Left ventricle myocardium superior (tissue), 1 donor: ENCODE data around the gene AKR1D1. TPM values are rescaled to one million over a fixed set of nuclear protein-coding genes. Genes with fewer than 3 reads are reported as not detected.
"Not testable (repeated sequence)": the region's sequence is repeated elsewhere in the genome, so short reads cannot be mapped to it uniquely, and the experiment has no call there.

Source experiments
- ATAC-seq: fragments of 200-7000 bp; cut with Tn5 transposase; one replicate; pipeline ENCODE4 v1.9.1; 2020; ENCODE audit warnings: mild to moderate bottlenecking, moderate library complexity
- DNase-seq: peaks from one replicate; pipeline ENCODE4 v3.0.0-alpha.2; 2020
- intact Hi-C: fragments of 100-400 bp; cut with micrococcal nuclease; formaldehyde crosslinking; loops from one replicate; pipeline ENCODE4 v1.11.0; 2022
- total RNA-seq: library from RNA; stranded (reverse); fragmentation: NEBNext Ultra II Directional; extraction: Animal tissue kit (Norgen Biotek cat#: 25700); gene quantifications from one replicate; pipeline ENCODE4 v1.2.1, GENCODE V29; 2021
- donor health status: DM: no; HTN: yes; CAD: no; lungs with severe emphysema.

AKR1D1 gene
- total RNA-seq, 1 donor from 2014 or later: not detected

DNA sequence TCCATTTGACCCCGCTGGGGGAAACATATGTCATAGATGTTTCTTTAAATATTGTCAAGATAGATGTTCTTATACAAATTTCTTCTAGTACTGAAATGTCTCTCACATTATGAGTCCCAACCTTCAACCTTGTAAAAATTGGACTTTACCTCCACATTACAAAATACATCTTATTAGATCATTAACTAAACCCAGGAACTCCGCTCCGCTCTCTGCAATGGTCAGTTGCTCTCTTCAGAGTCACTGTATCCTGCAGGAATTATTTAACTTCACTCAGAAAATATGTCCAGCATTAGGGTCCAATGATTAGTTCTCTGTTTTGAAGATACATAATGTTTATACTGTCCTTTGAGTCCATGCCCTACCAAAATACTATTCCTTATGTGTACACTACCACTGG, 8.5 kb upstream of the AKR1D1 start:
- intact Hi-C loops: no loop called here
- DNase-seq (no peak), ATAC-seq (no peak)

DNA sequence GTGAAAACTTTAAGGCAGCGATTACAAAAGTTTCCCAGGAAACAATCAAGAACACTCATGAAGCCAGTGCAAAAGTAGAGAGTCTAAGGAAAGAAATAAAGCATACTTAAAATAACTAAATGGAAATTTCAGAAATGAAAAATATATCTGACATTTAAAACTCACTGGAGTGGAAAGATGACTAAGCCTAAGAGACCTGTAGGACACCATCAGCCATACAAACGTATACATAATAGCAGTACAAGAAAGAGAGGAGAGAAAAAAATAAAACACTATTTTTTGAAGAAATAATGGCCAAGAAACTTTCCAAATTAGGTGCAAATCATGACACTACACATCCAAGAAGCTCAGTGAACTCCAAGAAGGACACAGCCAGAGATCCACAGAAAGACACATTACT, 5.4 kb upstream of the AKR1D1 start:
- intact Hi-C loops: no loop called here
- DNase-seq (no peak), ATAC-seq (no peak)

DNA sequence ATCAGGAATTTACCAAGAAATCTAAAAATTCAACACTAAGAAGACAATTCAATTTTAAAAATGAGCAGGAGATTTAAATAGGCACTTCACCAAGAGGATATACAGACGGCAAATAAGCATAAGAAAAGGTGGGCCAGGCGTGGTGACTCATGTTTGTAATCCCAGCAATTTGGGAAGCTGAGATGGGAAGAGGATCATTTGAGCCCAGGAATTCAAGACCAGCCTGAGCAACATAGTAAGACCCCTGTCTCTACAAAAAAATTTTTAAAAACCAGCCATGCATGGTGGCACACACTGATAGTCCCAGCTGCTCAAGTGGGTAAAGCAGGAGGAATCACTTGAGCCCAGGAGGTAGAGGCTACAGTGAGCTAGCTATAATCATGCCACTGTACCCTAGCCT, 3.5 kb upstream of the AKR1D1 start:
- DNase-seq (no peak), ATAC-seq (no peak)
- intact Hi-C loops: no loop called here

DNA sequence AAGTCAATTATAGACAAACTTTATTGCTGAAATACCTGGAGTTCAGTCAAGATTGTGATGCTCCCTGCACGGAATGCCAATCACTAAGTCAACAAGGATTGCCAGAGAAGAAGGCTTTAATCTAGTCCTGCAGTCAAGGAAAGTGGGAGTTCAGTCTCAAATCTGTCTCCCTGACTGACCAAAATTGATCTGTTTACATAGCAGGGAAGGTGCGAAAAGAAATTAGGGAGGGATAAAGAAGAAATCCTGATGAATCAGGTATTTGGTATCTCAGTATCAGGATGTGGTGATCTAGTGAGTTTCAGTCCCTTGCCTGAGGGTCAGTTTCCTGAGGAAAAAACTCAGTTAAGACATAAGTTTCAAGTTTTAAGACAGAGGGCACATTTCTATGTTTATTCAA, 2.1 kb upstream of the AKR1D1 start:
- DNase-seq: no peak
- no peak for ATAC-seq
- intact Hi-C loops: no loop called here

DNA sequence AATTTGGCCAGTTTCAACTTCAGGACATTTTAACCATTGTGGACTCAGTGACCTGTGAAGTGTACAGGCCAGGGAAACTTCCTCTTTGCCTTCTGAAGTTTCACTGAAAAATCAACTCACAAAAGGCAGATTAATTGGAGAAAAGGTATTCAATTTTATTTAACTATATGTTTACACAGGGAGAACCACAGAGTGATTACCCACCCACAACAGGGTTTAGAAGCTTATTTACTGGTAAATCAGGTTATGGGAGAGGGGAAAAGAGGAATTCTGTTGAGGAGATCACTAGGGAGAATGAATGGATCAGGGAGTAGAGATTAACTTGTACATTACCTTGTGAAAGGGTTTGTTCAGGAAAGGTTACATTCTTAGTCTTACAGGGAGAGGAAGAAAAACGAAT, 1.7 kb upstream of the AKR1D1 start:
- ATAC-seq: no peak
- DNase-seq: no peak
- intact Hi-C loops: no loop called here

DNA sequence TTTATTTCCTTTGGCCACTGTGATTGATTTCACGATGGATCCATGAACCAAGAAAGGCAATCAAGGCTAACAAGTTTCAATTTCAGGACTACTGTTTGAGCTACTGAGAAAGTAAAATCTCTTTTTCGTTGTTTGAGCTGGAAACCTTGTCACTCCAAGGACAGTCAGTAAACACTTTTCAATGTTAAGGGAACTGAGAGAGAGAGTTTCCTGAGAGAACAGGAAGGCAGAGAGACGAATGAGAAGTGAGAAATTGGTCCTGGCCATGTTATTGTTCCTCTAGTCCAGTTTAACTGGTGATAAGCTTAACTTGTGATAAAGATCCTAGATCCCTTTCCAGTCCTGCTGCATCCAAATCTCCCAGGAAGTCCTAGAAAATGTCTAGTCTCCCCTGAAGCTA, 909 bp upstream of the AKR1D1 start:
- ATAC-seq (no peak), DNase-seq (no peak)
- intact Hi-C loops: no loop called here

DNA sequence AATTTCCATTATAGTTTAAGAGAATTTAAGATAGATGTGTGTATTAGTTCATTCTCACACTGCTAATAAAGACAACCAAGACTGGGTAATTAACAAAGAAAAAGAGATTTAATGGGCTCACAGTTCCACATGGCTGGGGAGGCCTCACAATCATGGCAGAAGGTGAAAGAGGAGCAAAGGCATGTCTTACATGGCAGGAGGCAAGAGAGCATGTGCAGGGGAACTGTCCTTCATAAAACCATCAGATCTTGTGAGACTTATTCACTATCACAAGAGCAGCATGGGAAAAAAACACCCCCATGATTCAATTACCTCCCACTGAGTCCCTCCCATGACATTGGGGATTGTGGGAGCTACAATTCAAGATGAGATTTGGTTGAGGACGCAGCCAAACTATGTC, 473 bp upstream of the AKR1D1 start:
- ATAC-seq, DNase-seq, intact Hi-C loops: not testable (repeated sequence)

DNA sequence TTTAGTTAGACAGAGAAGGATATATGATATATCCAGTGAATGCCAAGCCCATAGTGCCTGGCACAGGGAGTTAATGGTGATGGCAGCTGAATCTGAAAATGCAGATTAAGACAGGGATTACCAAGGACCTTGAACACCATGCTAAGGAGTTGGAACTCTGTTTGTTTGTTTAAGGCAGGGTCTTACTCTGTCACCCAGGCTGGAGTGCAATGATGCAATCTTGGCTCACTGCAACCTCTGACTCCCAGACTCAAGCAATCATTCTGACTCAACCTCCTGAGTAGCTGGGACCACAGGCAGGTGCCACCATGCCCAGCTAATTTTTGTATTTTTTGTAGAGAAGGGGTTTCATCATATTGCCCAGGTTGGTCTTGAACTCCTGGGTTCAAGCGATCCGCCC, 1.6 kb downstream of the AKR1D1 start:
- DNase-seq: no peak
- intact Hi-C loops: no loop called here
- ATAC-seq: no peak

DNA sequence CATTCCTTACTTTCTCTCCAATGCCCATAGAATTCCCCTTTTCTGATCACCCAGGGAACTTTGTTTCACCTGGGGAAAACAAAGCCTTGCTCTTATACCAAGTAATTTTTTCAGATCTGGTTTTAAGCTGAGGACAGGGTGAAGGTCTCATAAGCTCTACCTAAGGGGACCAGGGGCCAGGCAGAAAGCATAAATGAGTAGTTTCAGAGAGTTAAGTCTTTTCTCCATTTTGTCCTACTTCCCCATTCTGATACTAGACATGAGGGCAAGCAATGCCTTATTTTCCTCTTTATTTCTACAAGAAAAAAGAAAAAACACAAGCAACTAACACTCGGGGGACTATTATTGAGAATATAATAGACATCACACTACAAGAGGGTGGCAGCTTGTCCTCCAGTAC, 2.9 kb downstream of the AKR1D1 start:
- DNase-seq (no peak), ATAC-seq (no peak)
- intact Hi-C loops: no loop called here

DNA sequence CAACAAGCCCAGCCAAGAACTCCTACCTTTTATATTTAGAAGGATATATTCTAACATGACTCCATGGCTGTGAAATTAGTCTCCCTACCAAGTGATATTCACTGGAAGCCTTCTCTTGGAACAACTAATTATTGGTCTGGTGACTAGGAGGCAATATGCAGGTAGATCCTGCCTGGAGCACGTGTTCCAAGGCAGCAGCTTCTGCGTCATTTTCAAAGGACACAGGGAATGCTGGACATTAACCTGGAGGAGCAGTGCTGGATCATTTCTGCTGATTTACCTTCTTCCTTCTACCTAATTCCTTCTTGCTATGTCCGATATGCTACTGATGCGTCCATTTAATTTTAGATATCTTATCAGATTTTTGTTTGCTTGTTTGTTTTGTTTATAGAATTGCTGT, 5.6 kb downstream of the AKR1D1 start:
- DNase-seq (no peak), ATAC-seq (no peak)
- intact Hi-C loops: no loop called here

DNA sequence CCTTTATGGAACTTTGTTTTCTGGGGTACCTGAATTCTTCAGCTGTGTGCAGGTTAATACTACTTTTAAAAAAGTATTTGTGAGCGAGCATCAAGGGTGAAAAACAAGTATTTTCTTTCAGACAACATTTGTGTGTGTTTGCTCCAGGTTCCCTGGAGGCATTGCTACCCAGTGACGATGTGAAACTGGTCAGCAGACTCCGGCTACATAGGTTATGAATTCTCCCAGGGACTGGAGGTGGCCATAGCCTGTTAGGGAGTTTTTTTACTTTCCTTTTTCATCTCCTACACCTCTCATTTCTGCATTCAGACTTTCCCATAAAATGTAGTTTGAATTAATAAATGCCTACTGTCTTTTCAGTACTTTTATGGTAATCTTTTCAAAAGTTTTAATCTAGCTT, 7.6 kb downstream of the AKR1D1 start:
- DNase-seq: no peak
- no peak for ATAC-seq
- intact Hi-C loops: no loop called here

DNA sequence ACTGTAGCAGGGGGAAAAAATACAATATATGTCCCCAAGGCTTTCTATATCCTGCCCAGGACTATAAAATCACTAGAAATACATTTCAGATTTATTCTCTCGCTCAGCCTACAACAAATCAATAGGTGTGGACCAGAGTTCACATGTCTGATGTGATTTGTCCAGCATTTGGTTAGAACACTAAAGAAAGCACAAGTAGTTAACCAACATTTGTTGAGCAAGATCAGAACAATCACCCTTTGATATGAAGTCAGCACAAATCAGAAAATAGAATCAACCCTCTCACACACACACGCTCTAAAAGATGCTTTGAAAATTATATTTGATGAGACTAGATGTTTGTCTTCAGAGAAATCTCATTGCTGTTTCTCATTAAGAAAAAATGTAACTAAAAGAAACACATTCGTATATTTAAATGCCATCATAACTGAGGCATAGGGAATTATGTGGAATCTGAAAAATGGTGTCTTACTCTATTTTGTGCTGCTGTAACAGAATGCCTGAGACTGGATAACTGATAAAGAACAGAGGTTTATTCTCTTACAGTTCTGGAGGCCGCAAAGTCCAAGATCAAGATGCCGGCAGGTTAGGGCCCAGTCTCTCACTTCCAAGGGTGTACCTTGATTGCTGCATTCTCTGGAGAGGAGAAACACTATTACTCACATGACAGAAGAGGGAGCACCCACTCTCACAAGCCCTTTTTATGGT, 10.5 kb downstream of the AKR1D1 start:
- intact Hi-C loops: no loop called here
- ATAC-seq (no peak), DNase-seq (no peak)

DNA sequence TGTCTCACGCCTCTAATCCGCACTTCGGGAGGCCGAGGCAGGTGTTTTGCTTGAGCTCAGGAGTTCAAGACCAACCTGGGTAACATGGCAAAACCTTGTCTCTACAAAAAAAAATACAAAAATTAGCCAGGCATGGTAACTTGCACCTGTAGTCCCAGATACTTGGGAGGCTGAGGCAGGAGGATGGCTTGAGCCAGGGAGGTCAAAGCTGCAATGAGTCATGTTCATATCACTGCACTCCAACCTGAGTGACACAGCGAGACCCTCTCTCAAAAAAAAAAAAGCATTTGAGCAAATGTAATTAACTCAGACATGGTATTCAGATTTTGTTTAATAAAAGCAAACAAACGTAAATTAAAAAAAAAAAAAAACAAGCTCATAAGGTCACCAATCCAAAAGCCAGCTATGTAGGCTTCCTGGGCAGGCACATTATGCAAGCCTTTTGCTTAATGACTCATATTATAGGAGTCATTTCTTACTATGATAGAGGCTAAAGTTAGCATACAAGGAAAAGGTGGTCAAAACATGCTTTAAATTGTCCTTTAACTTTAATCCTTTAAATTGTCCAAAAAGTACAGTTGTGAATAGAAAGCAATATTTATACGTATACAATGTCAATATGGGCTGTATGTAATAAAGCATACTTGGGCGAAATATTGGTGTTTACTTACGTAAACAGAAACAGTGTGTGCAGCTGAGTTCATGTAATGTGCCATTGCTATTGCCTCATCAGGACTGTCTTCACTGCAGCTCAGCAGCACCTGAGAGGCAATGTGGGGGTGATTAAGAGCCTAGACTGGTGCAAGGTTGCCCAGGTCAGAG, 13.0 kb downstream of the AKR1D1 start:
- DNase-seq: no peak
- ATAC-seq: no peak
- intact Hi-C loops: no loop called here

DNA sequence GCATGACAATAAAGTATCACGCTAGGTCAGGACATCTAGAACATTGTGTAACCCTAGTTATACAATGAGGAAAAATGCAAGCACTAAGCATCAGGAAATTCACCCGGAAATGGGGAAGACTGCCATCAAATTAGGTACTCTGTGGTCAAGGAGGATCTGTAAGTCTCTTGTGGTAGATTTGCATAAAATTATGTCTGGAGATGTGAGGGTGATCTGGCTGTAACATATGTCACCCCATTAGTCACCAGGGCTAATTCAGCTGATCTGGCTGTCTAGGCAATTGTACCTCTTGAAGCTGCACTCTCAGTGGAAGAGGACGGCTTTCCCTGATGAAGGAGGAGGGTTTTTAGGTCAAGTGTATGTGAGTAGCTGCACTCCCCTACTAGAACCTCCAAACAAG, 14.8 kb downstream of the AKR1D1 start:
- no peak for DNase-seq
- no peak for ATAC-seq
- intact Hi-C loops: no loop called here

DNA sequence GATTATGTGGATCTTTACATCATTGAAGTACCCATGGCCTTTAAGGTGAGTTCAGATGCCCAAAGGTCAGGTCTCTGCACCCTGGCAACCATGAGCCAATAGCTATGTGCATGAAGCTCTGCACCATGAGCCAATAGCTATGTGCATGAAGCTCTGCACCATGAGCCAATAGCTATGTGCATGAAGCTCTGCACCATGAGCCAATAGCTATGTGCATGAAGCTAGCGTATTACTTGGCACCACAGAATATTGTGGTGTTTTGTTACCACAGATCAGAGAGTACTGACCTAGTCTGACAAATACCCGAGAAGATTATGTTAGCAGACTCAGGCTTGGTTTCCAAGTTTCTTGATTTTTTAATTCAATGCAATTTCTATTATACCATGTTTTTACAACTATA, 15.6 kb downstream of the AKR1D1 start:
- DNase-seq, intact Hi-C loops, ATAC-seq: not testable (repeated sequence)

DNA sequence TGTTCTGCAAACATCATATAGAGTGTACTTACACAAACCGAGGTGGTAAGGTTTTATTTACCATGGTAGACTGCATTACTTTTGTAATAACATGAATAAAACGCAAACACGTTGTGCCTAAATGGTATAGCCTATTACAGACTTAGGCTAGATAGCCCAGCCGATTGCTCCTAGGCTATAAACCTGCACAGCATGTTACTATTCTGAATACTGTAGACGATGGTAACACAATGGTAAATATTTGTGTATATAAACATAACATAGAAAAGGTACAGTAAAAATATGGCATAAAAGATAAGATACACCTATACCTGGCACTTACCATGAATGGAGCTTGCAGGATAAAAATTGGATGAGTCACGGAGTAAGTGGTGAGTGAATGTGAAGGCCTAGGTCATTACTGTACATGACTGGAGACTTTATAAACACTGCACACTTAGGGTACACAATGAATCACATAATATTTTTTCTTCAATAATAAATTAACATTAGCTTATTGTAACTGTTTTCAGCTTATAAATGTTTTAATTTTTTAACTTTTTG, 16.3 kb downstream of the AKR1D1 start:
- intact Hi-C loops: no loop called here
- DNase-seq (no peak), ATAC-seq (no peak)

DNA sequence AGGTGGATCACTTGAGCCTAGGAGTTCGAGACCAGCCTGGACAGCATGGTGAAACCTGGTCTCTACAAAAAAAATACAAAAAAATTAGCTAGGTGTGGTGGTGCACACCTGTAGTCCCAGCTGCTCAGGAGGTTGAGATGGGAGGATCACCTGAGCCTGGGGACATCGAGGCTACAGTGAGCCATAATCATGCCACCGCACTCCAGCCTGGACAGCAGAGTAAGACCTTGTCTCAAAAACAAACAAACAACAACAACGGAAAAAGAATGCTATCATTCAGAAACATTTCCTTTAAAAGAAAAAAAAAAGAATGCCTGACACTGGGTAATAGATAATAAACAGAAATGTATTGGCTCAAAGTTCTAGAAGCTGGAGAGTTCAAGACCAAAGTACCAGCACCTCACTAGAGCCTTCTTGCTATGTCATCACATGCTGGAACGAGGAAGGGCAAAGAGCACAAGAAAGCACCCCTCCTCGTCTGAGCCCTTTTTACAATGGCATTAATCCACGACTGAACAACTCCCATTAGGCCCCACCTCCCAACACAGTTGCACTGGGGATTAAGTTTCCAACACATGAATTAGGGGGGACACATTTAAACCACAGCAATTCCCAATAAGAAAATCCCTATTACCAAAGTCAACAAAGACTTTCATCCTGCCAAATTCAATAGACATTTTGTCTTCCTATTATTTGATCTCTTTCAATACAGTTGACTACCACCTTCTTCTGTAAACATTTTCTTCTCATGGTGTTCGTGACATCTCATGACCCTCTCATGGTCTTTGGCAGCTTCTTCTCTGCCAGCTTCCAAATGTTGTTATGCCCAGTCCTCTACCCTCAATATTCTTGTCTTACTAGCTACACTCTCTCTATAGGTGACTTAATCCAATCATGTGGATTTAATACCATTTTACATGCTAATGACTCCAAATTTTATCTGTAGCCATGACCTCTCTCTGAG, 20.0 kb downstream of the AKR1D1 start:
- DNase-seq (no peak), ATAC-seq (no peak)
- intact Hi-C loops: no loop called here

DNA sequence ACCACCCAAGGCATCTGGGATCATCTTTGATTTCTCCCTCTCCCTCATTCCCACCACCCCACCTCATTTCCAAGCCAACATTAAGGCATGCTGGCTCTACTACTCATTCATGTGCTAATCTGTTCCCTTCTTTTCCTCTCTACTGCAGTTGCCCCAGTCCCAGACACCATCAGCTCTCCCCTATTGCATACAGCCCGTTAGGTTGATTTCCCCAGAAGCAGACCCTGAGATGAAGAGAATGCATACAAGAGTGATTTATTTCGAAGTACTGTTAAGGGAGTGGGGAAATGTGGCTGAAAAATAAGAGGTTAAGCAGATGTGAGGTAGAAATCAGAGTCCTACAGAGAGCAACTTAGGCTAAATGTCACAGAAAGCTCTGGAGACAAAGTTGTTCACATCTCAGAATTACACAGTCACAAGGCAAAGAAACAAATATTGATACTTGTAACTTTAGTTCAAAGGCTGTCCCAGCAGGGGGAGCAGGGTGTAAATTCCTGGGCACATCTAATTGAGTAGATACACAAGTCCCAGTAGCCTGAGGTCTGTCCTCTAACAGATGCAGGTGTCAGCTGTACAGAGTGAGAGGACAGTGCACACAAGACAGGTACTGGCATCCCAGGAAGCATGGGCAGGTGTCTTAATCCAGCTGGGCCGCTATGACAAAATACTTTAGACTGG, 20.9 kb downstream of the AKR1D1 start:
- DNase-seq (no peak), ATAC-seq (no peak)
- intact Hi-C loops: no loop called here

DNA sequence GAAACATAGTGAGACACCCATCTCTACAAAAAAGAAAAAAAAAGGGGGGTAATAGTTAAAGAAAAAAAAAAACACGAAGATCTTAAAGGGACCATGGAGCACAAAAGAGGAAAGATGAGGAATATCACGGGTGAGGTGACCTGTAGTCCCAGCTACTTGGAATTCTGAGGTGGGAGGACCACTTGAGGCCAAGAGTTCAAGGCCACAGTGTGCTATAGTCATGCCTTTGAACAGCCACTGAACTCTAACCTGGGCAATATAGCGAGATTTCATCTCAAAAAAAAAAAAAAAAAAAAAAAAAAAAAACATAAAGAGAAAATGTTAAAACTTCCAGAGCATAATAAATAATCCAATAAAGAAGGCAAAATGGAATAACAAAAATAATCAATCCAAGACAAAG, 23.6 kb downstream of the AKR1D1 start:
- no peak for DNase-seq
- intact Hi-C loops: no loop called here
- ATAC-seq: no peak
